Sigmoid colon (tissue), 7 donors: ENCODE data around the gene FRMD1. TPM values are rescaled to one million over a fixed set of nuclear protein-coding genes. Genes with fewer than 3 reads are reported as not detected.

Experiments used
- DNase-seq: peaks from one replicate; pipeline ENCODE4 v3.0.0-alpha.2; 2019
- H3K27ac ChIP-seq, 4 donors: fragments of 200-600 bp; sonication (generic); one replicate each; pipeline ENCODE4 v1.5.1; 2016 to 2019; ENCODE audit warnings: mild to moderate bottlenecking in 1 of 4
- H3K27me3 ChIP-seq, 3 donors: fragments of 200-600 bp; sonication (generic); one replicate each; pipeline ENCODE4 v1.5.1; 2019; ENCODE audit warnings: mild to moderate bottlenecking in 1 of 3
- H3K36me3 ChIP-seq, 4 donors: fragments of 200-600 bp; sonication (generic); one replicate each; pipeline ENCODE4 v1.5.1; 2016 to 2019
- H3K4me1 ChIP-seq, 4 donors: fragments of 200-600 bp; sonication (generic); one replicate each; pipeline ENCODE4 v1.5.1; 2017 to 2019
- H3K4me3 ChIP-seq, 4 donors: fragments of 200-600 bp; sonication (generic); one replicate each; pipeline ENCODE4 v1.5.1; 2017 to 2019; ENCODE audit warnings: mild to moderate bottlenecking in 2 of 4, moderate library complexity in 1 of 4
- H3K9me3 ChIP-seq, 4 donors: fragments of 200-600 bp in 3 of 4; sonication (generic) in 3 of 4; one replicate each; pipeline versions ENCODE4 v1.5.1 to v1.6.1; 2013 to 2019
- CTCF ChIP-seq, 4 experiments: fragments of 450-650 bp in 3 of 4; fragments of 200-600 bp in 1 of 4; IDR thresholded peaks; one replicate each; pipeline ENCODE4 v1.5.1; 2016 to 2019; ENCODE audit warnings: antibody characterized with exemption in 4 of 4, mild to moderate bottlenecking in 3 of 4, moderate library complexity in 2 of 4
- EP300 ChIP-seq, 4 donors: sonication (generic); formaldehyde crosslinking; IDR thresholded peaks; one replicate each; pipeline ENCODE4 v1.6.1; 2017; ENCODE audit warnings: antibody characterized with exemption in 4 of 4
- POLR2A ChIP-seq, 2 donors: fragments of 450-650 bp; IDR thresholded peaks; one replicate each; pipeline ENCODE4 v1.6.1; 2016; ENCODE audit warnings: antibody characterized with exemption in 2 of 2, mild to moderate bottlenecking in 2 of 2, moderate library complexity in 2 of 2
- POLR2AphosphoS5 ChIP-seq, 4 donors: sonication (generic); formaldehyde crosslinking; IDR thresholded peaks; one replicate each; pipeline ENCODE4 v1.6.1; 2017; ENCODE audit warnings: antibody characterized with exemption in 4 of 4
- WGBS, 2 donors: extraction: QIAGEN DNeasy Blood & Tissue Kit; methylation state at CpG; one replicate each; pipeline ENCODE4 v1.1.7; 2013; 5-methylcytosine and 5-hydroxymethylcytosine counted together
- intact Hi-C: fragments of 100-400 bp; cut with DNase I; formaldehyde crosslinking; loops from one replicate; pipeline ENCODE4 v1.15.1; 2023
- polyA plus RNA-seq, 3 donors: library from polyadenylated mRNA; stranded (reverse); fragments of 200-250 nt; gene quantifications; one replicate each; pipeline ENCODE4 v1.2.3, GENCODE V29; 2013
- total RNA-seq, 4 donors: library from RNA; depleted of rRNA; stranded (reverse); fragments of >200 nt; gene quantifications; one replicate each; pipeline ENCODE4 v1.1.0, GENCODE V29; 2016
- donor health status: healthy with polysubstance abuse.
- donor health status: Bipolar disorder and iron deficiency.
- donor health status: healthy.

Gene FRMD1
- total and polyA plus RNA-seq, 7 donors: 0.36 to 12.0 (median 4.2) TPM; not detected in 2

GRCh38 chr6:168086616-168087015 is 7.6 kb upstream of the FRMD1 start:
- no peaks in the 10 kb centered on the region for H3K9me3 ChIP-seq
- TF ChIP-seq POLR2AphosphoS5 (IDR thresholded peaks at IDR 0.05) (no peak), CTCF (IDR thresholded peaks at IDR 0.05) (no peak), EP300 (IDR thresholded peaks at IDR 0.05) (no peak), POLR2A (IDR thresholded peaks at IDR 0.05) (no peak)
- H3K4me1 ChIP-seq: peaks cover 0 to 16% (median 12%) of the 10 kb centered on the region in 4 donors
- no peak overlapping the region for H3K4me3 ChIP-seq
- H3K27me3 ChIP-seq: no peaks in the 10 kb centered on the region
- H3K36me3 ChIP-seq: no peaks in the 10 kb centered on the region
- DNase-seq: no peak
- no peak overlapping the region for H3K27ac ChIP-seq
- whole genome bisulfite sequencing, 2 donors: 94 to 96% methylated on average over 10 of the region's 10 CpGs
- intact Hi-C loops: no loop called here

GRCh38 chr6:168086066-168086465 is 7.1 kb upstream of the FRMD1 start:
- no peaks in the 10 kb centered on the region for H3K9me3 ChIP-seq
- no peak for DNase-seq
- intact Hi-C loops: no loop called here
- H3K4me3 ChIP-seq: no peak overlapping the region
- 95 to 96% methylated on average over 10 of the region's 10 CpGs for WGBS, 2 donors
- TF ChIP-seq CTCF (IDR thresholded peaks at IDR 0.05) (no peak), POLR2A (IDR thresholded peaks at IDR 0.05) (no peak), EP300 (IDR thresholded peaks at IDR 0.05) (no peak), POLR2AphosphoS5 (IDR thresholded peaks at IDR 0.05) (no peak)
- H3K27ac ChIP-seq: no peak overlapping the region
- no peaks in the 10 kb centered on the region for H3K27me3 ChIP-seq
- H3K4me1 ChIP-seq: peaks cover 0 to 16% (median 12%) of the 10 kb centered on the region in 4 donors
- H3K36me3 ChIP-seq: no peaks in the 10 kb centered on the region

- WGBS, 2 donors: 91 to 92% methylated on average over 19 of the region's 19 CpGs
- intact Hi-C loops: no loop called here
- H3K4me1 ChIP-seq: peaks cover 0 to 16% (median 12%) of the 10 kb centered on the region in 4 donors
- no peak overlapping the region for H3K4me3 ChIP-seq
- H3K27ac ChIP-seq: no peak overlapping the region
- TF ChIP-seq EP300 (IDR thresholded peaks at IDR 0.05) (no peak), POLR2A (IDR thresholded peaks at IDR 0.05) (no peak), POLR2AphosphoS5 (IDR thresholded peaks at IDR 0.05) (no peak), CTCF (IDR thresholded peaks at IDR 0.05) (no peak)
- H3K9me3 ChIP-seq: no peaks in the 10 kb centered on the region
- DNase-seq: no peak
- no peaks in the 10 kb centered on the region for H3K27me3 ChIP-seq
- no peaks in the 10 kb centered on the region for H3K36me3 ChIP-seq
These were observed 5.6 kb upstream of the FRMD1 start for GRCh38 chr6:168084465-168085160.

GRCh38 chr6:168083514-168083885 is 4.5 kb upstream of the FRMD1 start:
- Histone ChIP-seq H3K4me3 (no peak overlapping the region), H3K36me3 (no peaks in the 10 kb centered on the region), H3K4me1 (peaks cover 0 to 9% (median 8%) of the 10 kb centered on the region in 4 donors), H3K9me3 (no peaks in the 10 kb centered on the region), H3K27ac (no peak overlapping the region), H3K27me3 (no peaks in the 10 kb centered on the region)
- TF ChIP-seq POLR2AphosphoS5 (IDR thresholded peaks at IDR 0.05) (no peak), EP300 (IDR thresholded peaks at IDR 0.05) (no peak), CTCF (IDR thresholded peaks at IDR 0.05) (no peak), POLR2A (IDR thresholded peaks at IDR 0.05) (no peak)
- intact Hi-C loops: no loop called here
- WGBS, 2 donors: 12 to 56% methylated on average over 5 of the region's 5 CpGs
- DNase-seq: no peak
